Left colon (tissue), 2 donors: ENCODE data around the gene PRDM16. TPM values are rescaled to one million over a fixed set of nuclear protein-coding genes. Genes with fewer than 3 reads are reported as not detected.
A peak's percentile ranks its signal among the peaks of the same experiment; 100 is the strongest.

Source experiments
- ATAC-seq: fragments of 200-7000 bp; cut with Tn5 transposase; one replicate; pipeline ENCODE4 v1.9.1; 2020; ENCODE audit warnings: mild to moderate bottlenecking, moderate library complexity
- DNase-seq, 2 donors: peaks; one replicate each; pipeline ENCODE4 v3.0.0-alpha.2; 2020
- intact Hi-C, 2 donors: fragments of 100-400 bp; cut with DNase I in 1 of 2; cut with micrococcal nuclease in 1 of 2; formaldehyde crosslinking; loops; one replicate each; pipeline versions ENCODE4 v1.11.2 to v1.14.0; 2022; cut with DNase I, micrococcal nuclease
- total RNA-seq, 2 donors: library from RNA; stranded (reverse); fragmentation: NEBNext Ultra II Directional; extraction: Animal tissue kit (Norgen Biotek cat#: 25700); gene quantifications; one replicate each; pipeline ENCODE4 v1.2.1, GENCODE V29; 2021
- donor health status: DM: no; HTN: no; CAD: no.
- donor health status: DM: yes; HTN: yes; CAD: no.

Gene PRDM16
- total RNA-seq, 2 donors from 2014 or later: 1.1 to 1.2 TPM

DNA sequence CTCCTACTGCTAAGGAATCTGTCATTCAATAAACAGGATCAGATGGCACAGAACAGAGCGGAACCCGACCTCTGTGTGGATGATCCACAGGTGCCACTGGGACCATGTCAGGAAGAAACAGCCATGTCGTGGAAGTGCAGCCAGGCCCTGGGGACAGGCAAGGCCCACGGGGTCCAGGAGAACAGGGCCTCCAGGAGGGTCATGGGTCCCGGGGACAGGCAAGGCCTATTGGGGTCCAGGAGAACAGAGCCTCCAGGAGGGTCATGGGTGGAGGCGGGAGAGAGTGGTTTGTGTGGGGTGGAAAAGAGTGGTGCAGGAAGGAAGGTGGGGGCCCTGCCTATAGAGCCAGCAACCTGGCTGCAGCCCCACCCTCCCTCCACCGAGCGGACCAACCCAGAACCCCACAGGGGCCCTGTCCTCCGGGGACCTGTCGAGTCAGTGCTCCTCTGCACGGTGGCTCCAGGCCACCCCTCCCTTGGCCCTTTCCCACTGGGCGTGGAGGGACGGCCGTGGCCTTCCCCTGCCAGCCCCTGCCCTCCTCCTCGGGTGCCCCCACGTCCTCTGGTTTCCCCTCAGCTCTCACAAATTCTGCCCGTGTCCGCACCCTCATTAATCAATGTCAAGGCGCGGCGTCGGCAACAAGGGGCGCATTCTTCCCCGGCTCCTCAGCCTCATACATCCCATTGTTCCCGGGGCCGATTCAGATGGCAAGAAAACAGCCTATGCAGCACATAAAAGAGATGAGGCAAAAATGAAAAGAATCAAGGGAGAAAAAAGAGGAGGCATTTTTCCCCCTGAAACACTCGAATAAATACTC is 146.4 kb downstream of the PRDM16 start:
- intact Hi-C loops: no loop called here
- DNase-seq (no peak), ATAC-seq (no peak)

- no peak for DNase-seq
- intact Hi-C loops: no loop called here
- no peak for ATAC-seq
Observed at GRCh38 chr1:3216015-3216391, 147.0 kb downstream of the PRDM16 start.

GRCh38 chr1:3217181-3217641 is 148.2 kb downstream of the PRDM16 start:
- DNase-seq (no peak), ATAC-seq (no peak)
- intact Hi-C loops: no loop called here

DNA sequence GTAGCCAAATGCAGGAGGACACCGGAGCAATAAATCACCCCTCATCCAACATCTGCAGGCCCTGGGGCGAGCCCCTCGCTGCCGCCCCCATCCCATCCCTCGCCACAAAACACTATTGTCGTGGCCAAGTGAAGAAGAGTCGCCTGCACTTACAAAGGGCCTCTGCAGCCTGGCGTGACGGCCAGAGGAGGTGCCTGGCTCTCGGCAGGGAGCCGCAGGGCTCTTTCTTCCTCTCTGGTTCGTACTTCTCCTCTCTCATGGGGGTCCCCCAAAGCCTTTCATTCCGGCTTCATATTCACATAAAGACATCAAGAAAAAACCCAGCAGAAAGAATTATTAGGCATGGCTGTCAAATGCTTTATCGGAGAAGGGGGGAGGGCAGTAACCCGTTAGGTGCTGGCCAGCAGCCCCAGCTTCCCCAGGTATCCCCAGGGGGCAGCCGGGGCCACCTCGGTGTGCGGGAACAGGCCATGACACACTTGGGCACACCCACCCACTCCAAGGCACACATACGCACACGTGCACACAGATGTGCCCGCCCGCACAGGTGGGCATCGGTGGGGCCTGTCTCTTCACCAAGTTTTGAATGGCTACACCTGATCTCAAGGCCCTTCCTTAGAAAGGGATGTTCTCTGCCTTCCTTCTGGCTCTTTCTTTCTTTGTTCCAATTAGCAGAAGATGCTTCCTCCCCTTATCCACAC is 149.1 kb downstream of the PRDM16 start:
- no peak for ATAC-seq
- intact Hi-C loops: no loop called here
- no peak for DNase-seq

DNA sequence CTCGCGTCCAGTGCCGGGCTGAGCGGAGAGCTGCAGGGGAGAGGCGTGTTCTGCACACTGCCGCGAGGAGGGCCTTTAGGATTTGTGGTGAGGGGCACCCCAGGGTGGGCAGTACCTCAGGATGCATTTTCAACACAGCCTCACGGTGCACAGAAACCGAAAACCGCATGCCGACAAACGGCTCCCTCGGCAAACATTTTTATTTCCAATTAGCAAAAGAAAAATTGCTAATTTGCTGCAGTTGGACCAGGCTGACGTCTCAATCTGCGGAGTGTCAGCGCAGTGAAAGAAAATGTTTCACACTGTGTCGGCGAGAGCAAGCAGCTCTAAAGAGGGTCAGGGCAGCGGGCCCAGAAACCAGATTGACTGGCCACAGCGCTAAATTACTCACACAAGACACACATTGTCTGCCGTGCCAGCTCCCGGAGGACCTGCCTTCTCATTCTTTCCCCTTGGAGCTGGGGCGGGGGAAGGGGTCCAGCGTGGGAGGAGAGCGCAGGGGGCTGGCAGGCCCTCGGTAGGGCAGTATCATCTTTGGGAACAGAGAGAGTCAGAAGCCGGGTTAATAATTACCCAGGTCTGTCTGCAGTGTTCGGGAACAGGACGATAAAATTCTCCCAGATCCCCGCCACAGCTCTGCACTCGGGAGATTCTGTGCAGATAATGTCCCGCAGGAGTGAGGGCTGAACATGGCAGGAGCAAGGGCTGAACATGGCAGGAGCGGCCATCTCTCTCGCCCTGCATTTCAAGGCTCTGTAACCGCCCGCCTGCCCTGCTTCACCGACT is 150.2 kb downstream of the PRDM16 start:
- DNase-seq: peak in 1 of 2 donors; percentile 57
- peak; percentile 46 for ATAC-seq
- intact Hi-C loops: no loop called here

- no peak for ATAC-seq
- peak in 1 of 2 donors; percentile 11 for DNase-seq
- intact Hi-C loops: no loop called here
Observed at GRCh38 chr1:3219791-3220467, 150.9 kb downstream of the PRDM16 start.

DNA sequence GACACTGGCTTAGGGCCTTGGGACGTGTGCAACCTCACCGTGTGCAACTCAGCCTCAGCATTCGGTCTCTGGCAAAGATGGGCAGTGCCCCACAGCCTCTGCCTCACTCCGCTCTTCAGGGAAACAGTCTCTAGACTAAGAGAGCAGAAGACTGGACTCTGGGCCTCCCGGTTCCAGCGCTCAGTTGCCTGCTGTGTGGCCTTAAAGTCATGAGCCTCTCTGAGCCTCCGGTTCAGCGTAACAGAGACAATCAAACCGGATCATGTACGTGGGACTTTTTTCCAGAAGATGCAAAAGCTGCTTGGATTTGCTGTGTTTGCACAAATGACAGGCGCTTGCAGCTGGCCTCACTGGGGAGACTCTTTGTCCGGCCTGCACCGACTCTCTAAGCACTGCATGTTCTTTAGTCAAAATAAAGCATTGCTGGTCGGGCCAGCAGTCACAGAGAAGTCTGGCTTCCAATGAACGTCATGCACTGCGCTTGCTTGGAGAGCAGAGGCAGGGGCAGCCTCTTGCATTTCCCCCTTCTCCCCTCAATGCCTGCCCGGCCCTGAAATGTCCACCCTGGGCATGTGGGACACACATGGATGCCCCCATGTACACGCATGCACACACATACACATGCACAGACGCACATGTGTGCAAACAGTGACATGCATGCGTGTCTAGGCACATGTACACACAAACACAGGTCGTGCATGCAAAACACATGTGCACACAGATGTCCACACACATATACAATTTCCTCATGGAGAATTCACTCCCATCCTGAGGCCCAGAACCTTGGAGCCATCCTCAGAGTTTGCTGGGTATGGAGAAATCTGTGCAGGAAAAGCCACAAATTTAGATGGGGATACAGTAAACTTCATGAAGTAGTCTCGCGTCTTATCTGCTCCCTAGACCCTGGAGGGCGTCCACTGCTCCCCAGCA is 152.4 kb downstream of the PRDM16 start:
- intact Hi-C loops: no loop called here
- DNase-seq (no peak), ATAC-seq (peak; percentile 2)

DNA sequence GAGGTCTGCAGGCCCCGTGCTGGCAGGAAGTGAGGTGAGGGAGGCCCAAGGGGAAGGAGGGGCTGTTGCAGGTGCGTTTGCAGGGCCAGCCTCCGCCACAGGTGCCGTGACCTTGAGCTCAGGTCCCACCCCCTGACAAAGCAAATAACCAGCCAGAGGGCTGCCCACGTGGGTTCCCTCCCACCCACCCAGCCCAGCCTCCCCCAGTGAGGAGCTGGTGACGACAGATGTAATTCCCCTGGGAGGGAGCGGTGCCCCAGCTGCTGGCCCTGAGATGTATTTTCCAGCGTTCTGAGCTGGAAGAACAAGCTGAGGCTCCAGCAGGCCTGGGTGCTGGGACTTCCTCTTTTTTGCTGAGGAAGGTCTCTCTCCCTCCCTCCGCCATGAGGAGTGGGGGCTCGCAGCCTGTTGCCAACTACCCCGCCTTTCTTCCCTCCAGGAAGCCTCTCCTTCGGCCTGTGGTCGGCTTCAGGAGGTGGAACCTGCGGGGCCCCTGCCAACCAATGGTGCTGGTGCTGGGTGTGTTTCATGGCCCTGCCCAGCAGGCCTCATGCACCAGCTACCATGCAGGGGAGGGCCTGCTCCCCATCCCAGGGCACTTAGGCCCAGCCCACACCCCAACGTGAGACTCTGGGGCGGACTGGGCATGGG is 153.2 kb downstream of the PRDM16 start:
- peak; percentile 83 for ATAC-seq
- peak; percentile 69 to 78 for DNase-seq
- intact Hi-C loops: no loop called here

DNA sequence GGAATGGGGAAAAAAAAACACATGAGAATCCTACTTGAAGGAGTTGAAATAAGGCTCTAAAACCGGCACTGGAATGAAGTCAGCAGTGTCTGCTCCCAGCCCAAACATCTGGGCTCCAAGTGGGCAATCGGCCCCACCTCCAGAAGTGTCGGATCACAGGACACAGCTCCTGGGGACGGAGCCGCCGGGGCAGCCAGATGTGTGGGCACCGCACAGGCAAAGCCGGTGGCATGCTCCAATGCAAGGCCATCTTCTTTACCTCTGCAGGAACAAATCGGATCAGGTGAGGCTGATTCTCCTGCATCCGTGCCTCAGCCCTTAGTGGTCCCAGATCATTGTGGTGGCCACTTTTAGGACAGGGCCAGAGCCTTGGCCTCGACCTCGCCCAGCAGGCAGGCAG is 156.7 kb downstream of the PRDM16 start:
- no peak for ATAC-seq
- DNase-seq: no peak
- intact Hi-C loops: no loop called here

DNA sequence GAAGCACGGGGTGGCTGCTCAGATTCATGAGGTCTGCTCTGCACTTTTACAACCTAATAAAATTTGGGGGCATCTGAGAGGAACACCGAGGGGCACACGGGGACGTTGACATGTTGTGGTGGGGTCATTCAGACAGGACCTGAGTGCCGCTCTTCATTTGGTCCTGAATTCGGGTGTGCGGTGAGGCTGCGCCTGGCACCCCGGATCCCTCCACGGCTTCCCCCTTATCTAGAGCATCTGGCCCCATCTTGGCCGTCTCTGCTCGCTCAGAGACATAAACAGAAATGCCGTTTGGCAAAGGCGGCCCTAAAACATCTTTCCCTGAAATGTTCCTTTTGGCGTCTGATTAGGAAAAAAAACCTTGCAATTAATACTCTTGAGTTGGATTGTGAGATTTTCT is 157.2 kb downstream of the PRDM16 start:
- intact Hi-C loops: no loop called here
- no peak for DNase-seq
- ATAC-seq: no peak

GRCh38 chr1:3226701-3227350 is 157.8 kb downstream of the PRDM16 start:
- intact Hi-C loops: no loop called here
- DNase-seq: no peak
- ATAC-seq: no peak

- DNase-seq (no peak), ATAC-seq (no peak)
- intact Hi-C loops: no loop called here
Observed at GRCh38 chr1:3227351-3227704, 158.3 kb downstream of the PRDM16 start.

DNA sequence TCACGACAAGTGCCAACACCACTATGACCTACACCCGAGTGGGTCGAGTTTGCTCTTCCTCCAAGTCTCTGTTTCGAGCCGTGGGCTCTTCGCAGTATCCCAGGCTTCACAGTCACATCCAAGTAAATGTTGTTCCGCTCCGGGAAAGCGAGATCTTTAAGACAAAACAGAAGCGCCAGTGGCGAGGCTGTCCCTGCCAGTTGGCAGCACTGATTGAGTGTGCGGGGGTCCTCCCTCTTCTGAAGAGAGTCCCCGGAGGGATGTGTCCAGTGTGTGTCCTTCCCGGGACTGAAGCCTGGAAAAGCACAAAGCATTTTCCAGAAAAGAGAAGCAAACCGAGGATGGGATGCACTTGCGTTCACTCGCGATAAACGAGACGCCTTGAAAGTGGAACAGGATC is 158.9 kb downstream of the PRDM16 start:
- no peak for DNase-seq
- no peak for ATAC-seq
- intact Hi-C loops: no loop called here

GRCh38 chr1:3229081-3229725 is 160.2 kb downstream of the PRDM16 start:
- DNase-seq (no peak), ATAC-seq (no peak)
- intact Hi-C loops: no loop called here

DNA sequence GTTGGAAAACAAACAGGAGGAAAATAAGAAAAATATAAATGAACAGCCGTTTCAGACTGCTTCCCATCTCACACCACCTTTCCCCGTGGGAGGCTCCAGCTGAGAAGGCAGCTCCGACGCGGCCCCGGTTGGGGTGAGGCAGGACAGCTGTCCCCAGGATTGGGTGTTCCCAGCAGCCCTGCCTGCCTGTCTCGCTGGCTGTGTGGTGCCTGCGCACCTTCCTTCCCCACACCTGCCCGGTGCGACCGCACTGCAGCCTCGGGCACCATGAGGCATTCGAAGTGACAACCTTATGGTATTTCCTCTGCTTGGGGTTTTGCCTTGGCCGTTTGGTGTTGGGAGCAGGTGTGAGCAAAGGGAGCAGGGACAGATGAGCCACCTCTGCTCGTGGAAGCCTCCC is 161.6 kb downstream of the PRDM16 start:
- no peak for DNase-seq
- intact Hi-C loops: no loop called here
- no peak for ATAC-seq

DNA sequence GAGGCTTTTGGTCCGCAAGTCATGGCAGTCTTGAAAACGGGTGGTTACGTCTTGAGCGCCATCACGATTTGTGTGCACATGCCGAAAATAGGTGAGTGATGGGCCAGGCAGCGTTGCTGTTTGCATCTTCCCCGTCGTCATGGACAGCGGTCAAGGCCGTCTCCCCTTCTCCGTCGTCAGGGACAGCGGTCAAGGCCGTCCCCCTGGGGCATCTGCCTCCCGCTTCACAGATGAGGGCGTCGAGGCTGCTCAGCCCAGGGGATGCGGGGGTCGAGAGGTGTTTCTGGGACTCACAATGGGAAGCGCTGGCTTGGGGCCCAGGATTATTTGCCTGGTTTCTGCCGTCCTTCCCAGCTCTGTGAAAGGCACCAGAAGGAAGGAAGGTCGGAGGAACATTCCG is 162.2 kb downstream of the PRDM16 start:
- ATAC-seq: no peak
- intact Hi-C loops: no loop called here
- DNase-seq: no peak

DNA sequence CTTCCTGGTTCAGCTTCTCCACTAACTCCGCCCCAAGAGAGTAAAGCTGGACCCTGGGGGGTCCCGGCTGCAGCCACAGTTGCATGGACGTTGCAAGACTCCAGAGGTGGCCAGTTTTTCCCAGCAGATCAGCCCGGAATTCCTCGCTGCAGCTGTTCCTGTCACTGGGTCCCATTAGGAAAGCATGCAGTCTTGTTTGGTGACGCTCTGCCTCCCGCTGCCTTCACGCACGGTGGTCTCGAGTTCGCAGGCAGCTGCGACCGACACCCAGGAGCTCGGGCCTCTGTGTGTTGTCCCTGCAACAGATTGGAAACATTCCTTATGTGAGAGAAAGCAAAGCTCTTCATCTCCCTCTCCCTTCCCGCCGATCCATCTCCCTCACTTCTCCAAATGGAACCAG is 162.8 kb downstream of the PRDM16 start:
- DNase-seq (no peak), ATAC-seq (no peak)
- intact Hi-C loops: no loop called here
